ENCODE measurements around the gene CCDC171.
"Not testable (repeated sequence)": the region's sequence is repeated elsewhere in the genome, so short reads cannot be mapped to it uniquely, and the experiment has no call there.

CCDC171 gene

DNA sequence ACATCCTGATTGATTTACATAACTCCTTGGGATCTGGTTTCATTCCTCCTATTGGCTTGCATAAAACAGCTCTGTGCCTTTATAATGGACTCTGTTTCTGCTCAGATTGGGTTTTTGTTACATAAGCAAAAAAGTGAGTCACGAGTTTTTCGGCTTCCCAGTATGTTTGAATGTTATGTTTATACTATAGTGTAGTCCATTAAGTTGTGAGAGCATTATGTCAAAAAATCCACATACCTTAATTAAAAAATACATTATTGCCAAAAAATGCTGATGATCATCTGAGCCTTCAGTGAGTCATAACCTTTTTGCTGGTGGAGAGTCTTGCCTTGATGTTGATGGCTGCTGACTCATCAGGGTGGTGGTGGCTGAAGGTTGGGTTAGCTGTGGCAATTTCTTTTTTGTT, 144.6 kb downstream of the CCDC171 start:
- DNase-seq (ENCODE audit: low spot score): no peak

DNA sequence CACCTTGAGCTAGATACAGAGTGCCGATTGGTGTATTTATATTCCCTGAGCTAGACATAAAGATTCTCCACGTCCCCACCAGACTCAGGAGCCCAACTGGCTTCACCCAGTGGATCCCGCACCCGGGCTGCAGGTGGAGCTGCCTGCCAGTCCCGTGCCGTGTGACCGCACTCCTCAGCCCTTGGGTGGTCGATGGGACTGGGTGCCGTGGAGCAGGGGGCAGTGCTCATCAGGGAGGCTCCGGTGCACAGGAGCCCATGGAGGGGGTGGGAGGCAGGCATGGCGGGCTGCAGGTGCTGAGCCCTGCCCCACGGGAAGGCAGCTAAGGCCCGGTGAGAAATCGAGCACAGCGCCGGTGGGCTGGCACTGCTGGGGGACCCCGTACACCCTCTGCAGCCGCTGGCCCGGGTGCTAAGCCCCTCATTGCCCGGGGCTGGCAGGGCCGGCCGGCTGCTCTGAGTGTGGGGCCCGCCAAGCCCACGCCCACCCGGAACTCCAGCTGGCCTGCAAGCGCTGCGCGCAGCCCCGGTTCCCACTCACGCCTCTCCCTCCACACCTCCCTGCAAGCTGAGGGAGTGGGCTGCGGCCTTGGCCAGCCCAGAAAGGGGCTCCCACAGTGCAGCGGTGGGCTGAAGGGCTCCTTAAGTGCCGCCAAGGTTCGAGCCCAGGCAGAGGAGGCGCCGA, 147.2 kb downstream of the CCDC171 start:
- DNase-seq (ENCODE audit: low spot score): not testable (repeated sequence)

DNA sequence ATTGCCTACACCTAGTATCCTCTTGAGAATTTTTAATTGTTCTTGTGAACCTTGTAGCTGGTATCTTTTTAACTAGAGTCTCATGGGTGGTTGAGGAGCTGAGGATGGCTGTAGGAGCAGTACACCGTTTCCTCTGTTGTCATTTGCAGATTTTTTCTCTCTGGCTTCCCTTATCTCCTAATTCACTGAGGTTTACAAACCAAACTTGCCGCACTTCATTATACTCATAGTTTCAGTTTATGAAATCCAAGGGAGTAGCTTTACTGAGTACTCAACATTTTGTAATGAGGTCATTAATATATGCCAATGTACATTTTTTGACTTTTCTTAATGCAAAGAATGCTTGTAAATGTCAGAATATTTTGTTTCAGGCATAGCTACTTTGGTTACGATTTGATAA, 154.2 kb downstream of the CCDC171 start:
- no peak for DNase-seq (ENCODE audit: low spot score)

DNA sequence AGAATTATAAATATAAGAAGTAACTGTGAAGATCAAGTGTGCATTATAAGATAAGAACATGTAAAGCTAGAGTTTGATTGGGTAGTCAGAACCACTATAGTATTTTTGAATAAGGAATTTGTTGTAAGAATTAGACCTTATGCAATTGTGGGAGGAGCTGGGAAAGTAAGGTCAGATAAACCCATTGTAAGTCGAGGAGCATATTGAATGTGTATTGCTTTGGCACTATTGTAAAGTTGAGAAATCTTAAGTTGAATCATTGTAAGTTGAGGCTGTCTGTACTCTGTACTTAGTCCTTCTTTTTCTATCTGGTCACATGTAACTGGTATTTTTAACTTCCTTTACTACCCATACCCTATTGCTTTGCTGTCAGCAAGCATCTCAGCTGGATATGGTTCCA, 158.7 kb downstream of the CCDC171 start:
- no peak for DNase-seq (ENCODE audit: low spot score)

DNA sequence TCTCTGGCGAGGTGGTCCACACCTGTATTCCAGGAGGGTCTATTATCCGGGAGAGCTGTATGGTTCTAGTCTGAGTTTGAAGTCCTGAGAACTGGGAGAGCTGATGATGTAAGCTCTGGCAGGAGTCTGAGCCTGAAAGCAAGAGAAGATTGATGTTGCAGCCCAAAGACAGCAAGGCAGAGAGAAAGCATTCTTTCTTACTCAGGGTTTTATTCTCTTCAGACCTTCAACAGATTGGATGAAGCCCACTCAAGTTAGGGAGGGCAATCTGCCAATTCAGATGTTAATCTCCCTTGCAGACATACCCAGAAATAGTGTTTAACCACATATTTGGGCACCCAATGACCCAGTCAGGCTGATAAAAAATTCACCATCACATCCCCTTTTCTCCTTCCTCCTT, 159.1 kb downstream of the CCDC171 start:
- DNase-seq (ENCODE audit: low spot score): no peak

DNA sequence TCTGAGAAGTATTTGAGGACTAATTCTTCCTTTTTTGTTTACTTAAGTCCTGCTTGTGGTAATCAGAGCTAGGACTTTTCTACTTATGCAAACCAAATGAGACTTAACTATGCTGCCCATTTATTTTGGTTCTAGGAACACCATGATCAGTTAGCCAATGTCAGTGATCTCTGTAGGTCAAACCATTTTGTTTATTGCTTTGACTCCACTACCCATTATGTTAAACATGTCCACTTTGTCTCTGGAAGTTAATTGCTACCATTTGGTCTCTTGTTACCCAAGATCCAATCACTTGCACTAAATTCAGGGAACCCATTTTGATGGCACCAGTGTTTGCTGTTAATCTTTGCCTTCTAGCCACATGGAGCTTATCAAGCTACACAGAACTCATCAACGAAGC, 161.9 kb downstream of the CCDC171 start:
- no peak for DNase-seq (ENCODE audit: low spot score)

DNA sequence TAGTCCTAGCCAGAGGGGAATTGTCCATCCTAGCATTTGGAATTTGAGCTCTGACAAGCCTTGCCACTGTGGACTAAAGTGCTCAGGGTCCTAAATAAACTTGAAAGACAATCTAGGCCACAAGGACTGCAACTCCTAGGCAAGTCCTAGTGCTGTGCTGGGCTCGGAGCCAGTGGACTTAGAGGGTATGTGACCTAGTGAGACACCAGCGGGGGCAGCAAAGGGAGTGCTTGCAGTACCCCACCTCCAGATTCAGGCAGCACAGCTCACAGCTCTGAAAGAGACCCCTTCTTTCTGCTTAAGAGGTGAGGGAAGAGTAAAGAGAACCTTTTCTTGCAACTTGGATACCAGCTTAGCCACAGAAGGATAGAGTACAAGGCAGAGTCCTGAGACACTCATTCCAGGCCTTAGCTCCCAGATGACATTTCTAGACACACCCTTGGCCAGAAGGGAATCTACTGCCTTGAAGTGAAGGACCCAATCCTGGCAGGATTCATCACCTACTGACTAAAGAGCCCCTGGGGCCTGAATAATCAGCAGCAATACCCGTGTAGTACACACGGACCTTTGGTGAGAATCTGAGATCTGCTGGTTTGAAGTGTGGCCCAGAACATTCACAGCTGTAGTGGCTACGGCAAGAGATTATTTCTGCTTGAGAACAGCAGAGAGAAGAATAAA, 164.6 kb downstream of the CCDC171 start:
- no peak for DNase-seq (ENCODE audit: low spot score)

DNA sequence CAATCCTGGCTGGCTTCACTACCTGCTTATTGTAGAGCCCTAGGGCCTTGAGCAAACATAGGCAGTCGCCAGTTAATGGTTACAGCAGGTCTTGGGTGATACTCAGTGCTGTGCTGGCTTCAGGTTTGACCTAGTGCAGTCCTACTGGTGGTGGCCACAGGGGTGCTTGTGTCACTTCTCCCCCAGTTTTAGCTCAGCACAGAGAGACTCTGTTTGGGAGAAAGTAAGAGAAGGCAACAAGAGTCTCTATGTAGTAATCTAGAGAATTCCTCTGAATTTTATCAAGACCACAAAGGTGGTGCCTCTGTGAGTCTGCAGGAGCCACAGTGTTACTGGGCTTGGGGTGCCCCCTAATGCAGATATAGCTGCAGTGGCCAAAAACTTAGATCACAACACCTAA, 165.6 kb downstream of the CCDC171 start:
- DNase-seq (ENCODE audit: low spot score): no peak

DNA sequence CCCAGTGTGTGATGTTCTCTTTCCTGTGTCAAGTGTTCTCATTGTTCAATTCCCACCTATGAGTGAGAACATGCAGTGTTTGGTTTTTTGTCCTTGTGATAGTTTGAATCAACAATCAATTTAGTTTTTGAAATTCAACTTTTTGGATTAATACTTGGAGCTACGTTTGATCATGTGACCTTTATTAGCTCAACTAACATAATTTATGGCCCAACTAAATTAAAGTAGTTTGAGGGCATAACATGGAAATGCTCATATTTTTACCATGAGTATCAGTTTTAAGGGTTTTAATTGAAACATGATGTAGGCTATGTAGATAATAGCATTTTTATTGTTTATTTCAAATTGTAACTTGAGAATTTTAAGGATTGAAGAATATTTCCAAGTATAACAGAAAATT, 168.0 kb downstream of the CCDC171 start:
- DNase-seq (ENCODE audit: low spot score): no peak

DNA sequence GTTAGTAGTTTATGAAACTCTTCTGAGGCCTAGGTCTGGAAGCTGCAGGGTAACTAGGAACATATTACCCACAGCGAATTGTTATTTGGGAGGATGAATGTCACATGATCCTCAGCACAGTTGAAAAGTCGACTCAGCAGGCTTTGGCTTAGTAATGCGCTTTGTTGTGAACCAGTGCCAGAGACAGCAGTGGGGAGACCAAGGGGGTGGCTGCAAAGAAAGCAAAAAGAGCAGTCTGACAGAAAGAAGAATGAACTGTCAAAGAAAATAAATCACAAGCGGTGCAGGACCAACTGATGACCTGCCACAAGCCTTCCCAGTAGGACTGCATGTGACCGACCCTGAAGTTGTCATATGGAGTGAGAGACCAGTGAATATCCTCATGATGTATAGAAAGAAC, 170.0 kb downstream of the CCDC171 start:
- no peak for DNase-seq (ENCODE audit: low spot score)

DNA sequence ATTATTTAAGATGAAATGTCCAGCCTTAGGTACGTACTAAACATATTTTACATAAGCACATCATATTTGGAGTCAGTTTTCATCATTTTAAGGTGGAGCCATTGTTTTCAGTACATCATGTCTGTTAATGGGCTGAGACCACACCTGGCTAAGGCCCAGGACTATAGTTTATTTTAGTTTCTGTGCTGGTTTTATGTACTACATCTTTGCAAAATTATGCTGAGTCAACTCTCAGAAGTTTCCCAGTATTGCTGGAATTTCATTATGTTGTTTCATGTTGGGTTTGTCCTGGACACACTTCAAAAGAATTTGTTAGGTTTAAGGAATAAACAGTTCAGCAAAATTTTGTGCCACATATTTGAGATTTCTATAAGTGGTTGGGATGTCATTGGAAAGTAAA, 171.2 kb downstream of the CCDC171 start:
- no peak for DNase-seq (ENCODE audit: low spot score)

DNA sequence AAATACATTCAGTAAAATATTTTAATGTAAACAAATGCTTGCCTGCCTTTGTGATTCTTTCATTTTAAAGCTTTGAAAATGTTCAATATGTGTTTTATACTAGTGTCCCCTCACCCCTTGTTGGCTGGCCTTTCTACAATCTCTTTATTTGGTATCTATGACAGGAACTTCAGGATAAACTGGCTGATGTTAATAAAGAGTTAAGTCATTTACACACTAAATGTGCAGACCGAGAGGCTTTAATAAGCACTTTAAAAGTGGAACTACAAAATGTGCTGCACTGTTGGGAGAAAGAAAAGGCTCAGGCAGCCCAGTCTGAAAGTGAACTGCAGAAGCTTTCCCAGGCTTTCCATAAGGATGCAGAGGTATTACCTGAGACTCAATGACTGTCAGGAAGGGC, 171.8 kb downstream of the CCDC171 start:
- no peak for DNase-seq (ENCODE audit: low spot score)

DNA sequence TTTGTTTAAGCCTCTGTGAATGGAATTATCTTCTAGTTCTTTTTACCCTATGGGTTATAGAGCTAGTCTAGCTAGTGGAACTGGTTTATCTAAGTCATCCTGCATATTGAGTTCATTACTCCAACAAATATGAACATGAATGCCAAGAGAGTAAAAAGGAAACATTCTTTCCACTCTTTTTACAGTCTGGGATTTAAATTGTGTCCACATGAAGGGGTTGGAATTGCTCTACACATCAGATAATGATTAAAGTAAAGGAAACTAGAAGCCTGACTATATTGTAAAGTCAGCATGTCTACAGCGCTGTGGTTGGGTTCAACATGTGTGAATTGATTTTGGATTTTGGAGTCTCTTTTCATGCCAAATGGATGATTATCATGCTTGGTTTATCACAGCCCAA, 173.1 kb downstream of the CCDC171 start:
- DNase-seq (ENCODE audit: low spot score): no peak

DNA sequence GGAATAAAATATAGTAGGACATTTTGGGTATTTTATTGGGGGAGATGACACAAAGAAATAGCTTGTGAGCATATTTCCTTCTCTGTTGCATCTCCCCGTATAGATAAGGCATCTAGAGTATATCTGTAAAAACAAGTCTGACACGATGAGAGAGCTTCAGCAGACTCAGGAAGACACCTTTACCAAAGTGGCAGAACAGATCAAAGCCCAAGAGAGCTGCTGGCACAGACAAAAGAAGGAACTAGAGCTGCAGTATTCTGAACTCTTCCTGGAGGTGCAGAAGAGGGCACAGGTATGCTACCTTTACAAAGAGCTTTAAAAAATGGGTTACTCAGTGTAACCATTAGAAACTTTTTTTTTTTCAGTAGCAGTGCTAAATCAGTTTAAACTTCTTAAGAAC, 176.7 kb downstream of the CCDC171 start:
- DNase-seq (ENCODE audit: low spot score): no peak

DNA sequence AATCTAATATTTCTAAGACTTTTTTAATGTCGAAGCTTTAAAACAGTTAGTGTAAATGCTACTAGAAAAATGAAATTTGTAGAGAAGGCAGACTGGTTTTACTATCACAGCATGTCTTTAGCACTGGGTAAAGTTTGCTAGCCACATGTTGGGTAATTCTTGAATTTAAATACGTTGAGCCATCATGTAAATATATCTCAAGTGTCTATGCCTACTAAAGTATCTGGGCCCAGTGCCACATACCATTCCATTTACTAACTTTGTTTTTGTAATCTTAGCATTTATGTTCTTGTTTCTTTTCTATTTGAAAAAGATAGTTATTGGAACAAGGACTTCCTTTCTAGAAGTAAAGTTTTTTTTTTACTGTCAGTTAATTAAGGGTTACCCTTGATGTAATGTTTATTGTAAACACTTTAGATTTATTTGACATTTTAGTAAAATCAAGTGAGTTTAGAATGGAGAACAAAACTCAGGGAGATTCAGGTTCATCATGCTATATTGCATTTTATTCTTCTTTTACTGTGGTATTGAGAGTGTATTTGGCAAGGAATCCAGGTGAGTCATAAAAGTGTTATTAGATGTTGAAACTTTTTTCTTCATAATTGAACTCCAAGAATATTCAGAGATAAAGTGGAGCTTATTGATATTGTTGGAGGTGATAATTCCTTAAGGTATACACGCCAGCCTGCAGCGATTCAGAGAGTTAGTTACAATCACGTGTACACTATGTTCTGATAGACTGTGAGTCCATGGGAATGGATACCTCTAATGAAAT, 182.4 kb downstream of the CCDC171 start:
- no peak for DNase-seq (ENCODE audit: low spot score)

DNA sequence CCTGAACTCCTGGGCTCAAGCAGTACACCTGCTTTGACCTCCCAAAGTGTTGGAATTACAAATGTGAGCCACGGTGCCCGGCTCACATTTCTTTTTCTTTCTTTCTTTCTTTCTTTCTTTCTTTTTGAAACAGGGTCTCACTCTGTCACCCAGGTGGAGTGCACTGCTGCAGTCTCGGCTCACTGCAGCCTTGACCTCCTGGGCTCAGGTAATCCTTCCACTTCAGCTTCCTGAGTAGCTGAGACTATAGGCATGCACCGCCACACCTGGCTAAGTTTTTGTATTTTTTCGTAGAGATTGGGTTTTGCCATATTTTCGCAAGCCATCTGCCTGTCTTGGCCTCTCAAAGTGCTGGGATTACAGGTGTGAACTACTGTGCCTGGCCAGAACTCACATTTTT, 183.7 kb downstream of the CCDC171 start:
- DNase-seq (ENCODE audit: low spot score): no peak

DNA sequence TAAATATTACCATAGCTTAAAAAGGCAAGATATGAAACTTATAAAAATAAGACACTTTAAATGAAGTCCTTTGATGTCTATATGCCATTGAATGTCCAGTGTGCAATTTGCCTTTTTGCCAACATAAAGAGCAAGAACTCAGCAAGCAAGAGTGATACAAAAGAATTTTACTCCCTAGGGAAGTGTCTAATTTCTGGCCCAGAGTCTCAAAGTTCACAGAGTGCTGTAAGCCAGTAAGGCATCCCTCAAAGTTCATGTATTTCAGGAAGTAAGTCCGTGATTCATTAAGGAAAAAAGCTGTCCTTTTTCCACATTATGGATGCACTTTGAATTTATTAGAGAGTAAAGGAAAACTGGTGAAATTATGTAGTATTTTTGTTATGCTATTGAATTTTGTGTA, 185.2 kb downstream of the CCDC171 start:
- no peak for DNase-seq (ENCODE audit: low spot score)

DNA sequence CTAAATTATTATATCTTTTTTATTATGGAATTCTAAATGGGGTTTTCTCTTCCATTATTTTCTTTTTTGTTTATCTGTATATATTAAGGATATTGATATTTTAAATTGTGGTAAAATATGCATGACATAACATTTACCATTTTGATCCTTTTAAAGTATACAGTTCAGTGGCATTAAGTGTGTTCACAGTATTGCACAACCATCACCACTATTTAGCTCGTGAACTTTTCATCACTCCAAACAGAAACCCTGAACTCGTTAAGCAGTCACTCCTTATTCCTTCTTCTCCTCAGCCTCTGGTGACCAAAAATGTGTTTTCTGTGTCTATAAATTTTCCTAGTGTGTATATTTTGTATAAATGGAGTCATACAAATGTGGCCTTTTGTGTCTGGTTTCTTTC, 188.2 kb downstream of the CCDC171 start:
- no peak for DNase-seq (ENCODE audit: low spot score)

DNA sequence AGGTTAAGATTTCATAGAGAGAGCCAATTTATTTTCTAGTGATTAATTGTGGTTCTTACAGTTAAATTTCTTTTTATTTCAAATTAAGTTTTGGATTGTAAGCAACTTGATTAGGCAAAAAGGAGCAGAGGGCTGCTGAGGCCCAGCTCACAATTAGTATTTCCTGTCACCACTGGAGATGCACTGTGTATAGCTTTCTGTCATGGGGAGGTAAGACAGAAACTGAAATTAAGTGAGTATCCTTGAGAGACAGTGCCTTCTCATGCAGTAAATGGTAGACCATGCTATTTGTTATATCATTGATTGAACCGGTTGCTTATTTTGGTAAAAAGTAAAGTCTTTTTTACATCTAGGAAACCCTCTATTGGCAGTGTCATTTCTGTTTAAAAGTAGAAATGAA, 190.7 kb downstream of the CCDC171 start:
- no peak for DNase-seq (ENCODE audit: low spot score)

DNA sequence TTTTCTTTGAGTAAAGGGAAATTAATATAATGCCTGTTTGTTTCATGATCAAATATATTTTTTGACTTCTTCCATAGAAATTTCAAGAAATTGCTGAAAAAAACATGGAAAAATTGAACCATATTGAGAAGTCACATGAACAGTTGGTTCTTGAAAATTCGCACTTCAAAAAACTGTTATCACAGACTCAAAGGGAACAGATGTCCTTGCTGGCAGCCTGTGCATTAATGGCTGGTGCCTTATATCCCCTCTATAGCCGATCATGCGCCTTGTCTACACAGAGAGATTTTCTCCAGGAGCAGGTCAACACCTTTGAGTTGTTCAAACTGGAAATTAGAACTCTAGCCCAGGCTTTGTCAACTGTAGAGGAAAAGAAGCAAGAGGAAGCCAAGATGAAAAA, 191.4 kb downstream of the CCDC171 start:
- no peak for DNase-seq (ENCODE audit: low spot score)

DNA sequence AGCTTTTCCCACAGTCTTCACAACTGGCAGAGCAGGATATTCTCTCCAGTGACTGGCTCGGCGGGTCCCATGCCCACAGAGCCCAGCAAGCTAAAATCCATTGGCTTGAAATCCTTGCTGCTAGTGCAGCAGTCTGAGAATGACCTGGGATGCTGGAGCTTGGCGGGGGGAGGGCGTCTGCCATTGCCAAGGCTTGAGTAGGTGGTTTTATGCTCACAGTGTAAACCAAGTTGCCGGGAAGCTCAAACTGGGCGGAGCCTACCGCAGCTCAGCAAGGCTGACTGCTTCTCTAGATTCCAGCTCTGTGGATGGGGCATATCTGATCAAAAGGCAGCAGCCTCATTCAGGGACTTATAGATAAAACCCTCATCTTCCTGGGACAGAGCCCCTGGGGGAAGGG, 194.1 kb downstream of the CCDC171 start:
- no peak for DNase-seq (ENCODE audit: low spot score)

DNA sequence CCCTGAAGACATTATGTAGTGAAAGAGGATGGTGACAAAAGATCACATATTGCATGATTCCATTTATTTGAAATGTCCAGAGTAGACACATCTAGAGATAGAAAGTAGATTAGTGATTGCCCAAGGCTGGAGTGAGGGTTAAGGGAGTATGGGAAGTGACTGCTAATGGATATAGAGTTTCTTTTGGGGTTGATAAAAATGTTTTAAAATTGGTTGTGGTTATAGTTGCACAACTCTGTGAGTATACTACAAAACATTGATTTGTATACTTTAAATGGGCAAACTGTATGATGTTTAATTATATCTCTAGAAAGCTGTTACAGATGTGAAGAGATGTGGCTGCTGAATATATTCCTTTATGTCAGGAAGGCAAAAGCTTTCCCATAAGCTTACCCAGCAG, 202.8 kb downstream of the CCDC171 start:
- DNase-seq (ENCODE audit: low spot score): no peak

DNA sequence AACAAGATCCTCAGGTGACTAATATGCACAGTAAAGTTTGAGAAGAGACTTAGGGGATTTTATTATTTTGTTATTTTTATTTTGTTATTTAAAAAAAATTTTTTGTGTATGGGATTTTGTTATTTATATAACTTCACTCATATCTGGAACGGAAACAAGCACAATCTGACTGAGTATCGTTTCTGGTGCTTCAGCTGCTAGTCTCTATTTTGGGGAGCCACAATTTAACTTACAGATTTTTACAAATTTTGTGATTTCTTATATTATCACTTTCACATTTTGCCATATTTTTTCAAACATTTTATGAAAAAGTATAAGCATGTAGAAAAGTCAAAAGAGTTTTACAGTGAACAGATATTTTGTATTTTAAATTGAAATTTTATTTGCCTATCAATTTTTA, 208.7 kb downstream of the CCDC171 start:
- no peak for DNase-seq (ENCODE audit: low spot score)

All from HuH-7 (cell line).